Measurements from ENCODE around the gene PPP1R37. TPM values are rescaled to one million over a fixed set of nuclear protein-coding genes. Genes with fewer than 3 reads are reported as not detected.
A peak's percentile ranks its signal among the peaks of the same experiment; 100 is the strongest.

PPP1R37 gene
- total and polyA plus RNA-seq, 2 of the 8 experiments (the other 6 are each of a cell fraction or from before 2014, with no cell fraction given) = 14.6 to 25.7 TPM

GRCh38 chr19:45059258-45059965 lies 33.6 kb upstream of the PPP1R37 start:
- CTCF ChIA-PET (ENCODE audit: partially characterized antibody) = interaction anchor here (0.6 to 4.3 kb wide), 42 partner anchors 9 to 1171 kb away, joined by 3 to 85 read pairs (median 4); partner anchors contain the start of genes APOE and CLASRP
- H3K14ac ChIP-seq (ENCODE audit: insufficient read length) = no peak overlapping the region
- TF ChIP-seq POU5F1 (IDR thresholded peaks at IDR 0.05; ENCODE audit: low read depth, low read length) (no peak), GABPA (IDR thresholded peaks at IDR 0.05; ENCODE audit: borderline replicate concordance, insufficient read depth, low read length) (peak; percentile 67; the same call in 1 of the 2 replicates), TEAD4 (IDR thresholded peaks at IDR 0.05; ENCODE audit: low read depth, low read length) (0 out of 2 replicates have a peak, but pooled peaks have one; percentile 29), CTCF (IDR thresholded peaks at IDR 0.05; ENCODE audit: control extremely low read depth in 1 of 3, insufficient read depth in 1 of 3, low read depth in 1 of 3, low read length in 3 of 3) (peak; percentile 84 to 95 (median 94)), ASH2L (IDR thresholded peaks at IDR 0.05; ENCODE audit: low read length) (no peak)
- TF ChIP-seq, protein P1, sequence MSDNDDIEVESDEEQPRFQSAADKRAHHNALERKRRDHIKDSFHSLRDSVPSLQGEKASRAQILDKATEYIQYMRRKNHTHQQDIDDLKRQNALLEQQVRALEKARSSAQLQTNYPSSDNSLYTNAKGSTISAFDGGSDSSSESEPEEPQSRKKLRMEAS (IDR thresholded peaks at IDR 0.05) = peak; percentile 27; the same call in 1 of the 2 replicates

More at GRCh38 chr19:45059258-45059965, 33.6 kb upstream of the PPP1R37 start:
- H2BK5ac ChIP-seq (ENCODE audit: low read depth, low read length) = no peak overlapping the region
- H3K27me3 ChIP-seq (replicated peaks in 1 of 4; ENCODE audit: control insufficient read depth in 3 of 4, extremely low read depth in 1 of 4, insufficient read depth in 3 of 4, low read length in 3 of 4) = no peaks in the 10 kb centered on the region
- H3K4me2 ChIP-seq (ENCODE audit: insufficient read depth in 1 of 2, low read depth in 2 of 2, low read length in 2 of 2) = no peak overlapping the region
- H3K79me2 ChIP-seq (ENCODE audit: control insufficient read depth in 1 of 2, insufficient read depth in 2 of 2, low read length in 2 of 2) = no peaks in the 10 kb centered on the region
- POLR2A ChIA-PET (ENCODE audit: partially characterized antibody) = interaction anchor here (0.7 to 2.9 kb wide), 9 partner anchors 9 to 39 kb away, joined by 3 to 13 read pairs (median 3); partner anchors contain the start of genes PPP1R37 and ZNF296
- H2BK15ac ChIP-seq (ENCODE audit: low read length) = no peak overlapping the region
- H3K4me3 ChIP-seq (ENCODE audit: extremely low read depth in 1 of 4, insufficient read depth in 2 of 4, low read depth in 3 of 4, low read length in 4 of 4) = no peak overlapping the region
- no peak overlapping the region for H2BK20ac ChIP-seq (ENCODE audit: low read length)
- H3K56ac ChIP-seq (replicated peaks; ENCODE audit: insufficient read length, low read depth, low read length) = no peak overlapping the region
- H3K18ac ChIP-seq (ENCODE audit: extremely low read depth, low read length) = peak overlapping the region; percentile 32; the same call in 1 of the 2 replicates
- peaks cover 0 to 4% (median 1%) of the 10 kb centered on the region in 4 experiments; a peak in 4 of 7 replicates for H3K4me1 ChIP-seq (replicated peaks in 1 of 4; ENCODE audit: control insufficient read depth in 3 of 4, insufficient read depth in 4 of 4, low read length in 3 of 4)
- H2AK5ac ChIP-seq (ENCODE audit: low read depth, low read length) = no peak overlapping the region
- WGBS, 2 experiments (ENCODE audit: extremely low coverage in 1 of 2, insufficient coverage in 1 of 2, insufficient read length in 1 of 2, insufficient replicate concordance in 2 of 2, low coverage in 1 of 2, low lambda C conversion rate in 2 of 2, missing lambda C conversion rate in 1 of 2) = 76% methylated on average over 16 of the region's 16 CpGs; no CpG with 5 or more reads in 1 of the 2 experiments
- H2AFZ ChIP-seq (ENCODE audit: low read length) = no peak overlapping the region
- H3K36me3 ChIP-seq (ENCODE audit: control insufficient read depth in 2 of 4, insufficient read depth in 4 of 4, low read length in 3 of 4) = peaks cover 12 to 70% (median 50%) of the 10 kb centered on the region in 4 experiments; a peak in 7 of 8 replicates
- no peak overlapping the region for H3K23ac ChIP-seq (ENCODE audit: insufficient read length)
- H3K23me2 ChIP-seq (ENCODE audit: low read depth, low read length) = peaks cover 2% of the 10 kb centered on the region; the same call in 1 of the 2 replicates
- no peaks in the 10 kb centered on the region; a peak in 1 of 4 replicates for H3K9me3 ChIP-seq (ENCODE audit: insufficient read depth in 2 of 2, low read depth in 1 of 2, low read length in 1 of 2)
- no peak overlapping the region for H3K4ac ChIP-seq (replicated peaks; ENCODE audit: insufficient read length, low read depth, low read length)
- peak overlapping the region; percentile 66; the same call in 1 of the 2 replicates for H4K8ac ChIP-seq (ENCODE audit: extremely low read depth, insufficient read depth, low read length)
- H3K79me1 ChIP-seq (ENCODE audit: low read depth, low read length) = peaks cover 4% of the 10 kb centered on the region; the same call in 1 of the 2 replicates
- no peak overlapping the region for H4K91ac ChIP-seq (replicated peaks; ENCODE audit: insufficient read length, low read length)
- H4K5ac ChIP-seq (ENCODE audit: insufficient read length, low read depth, low read length) = no peak overlapping the region
- H3K27ac ChIP-seq (ENCODE audit: low read depth, low read length) = 0 out of 2 replicates have a peak overlapping the region, but pooled peaks have one; percentile 9
- FAIRE-seq (peak; percentile 72), DNase-seq (ENCODE audit: low read depth in 1 of 2, low spot score in 2 of 2) (peak in 1 of 2 experiments; percentile 98)
- H3K9ac ChIP-seq (replicated peaks in 1 of 4; ENCODE audit: extremely low read depth in 1 of 4, low read depth in 3 of 4, low read length in 3 of 4) = no peak overlapping the region; a peak in 1 of 7 replicates
- no peak overlapping the region for H2BK12ac ChIP-seq (ENCODE audit: low read depth, low read length)
- H4K20me1 ChIP-seq (replicated peaks in 1 of 2; ENCODE audit: control insufficient read depth in 1 of 2, insufficient read depth in 2 of 2, low read length in 2 of 2) = peaks cover 10 to 15% of the 10 kb centered on the region in 2 experiments
- H2BK120ac ChIP-seq (replicated peaks; ENCODE audit: low read depth, low read length) = no peak overlapping the region
